ENCODE results near the gene ANKRD44.
A peak's percentile ranks its signal among the peaks of the same experiment; 100 is the strongest.

Gene ANKRD44

DNA sequence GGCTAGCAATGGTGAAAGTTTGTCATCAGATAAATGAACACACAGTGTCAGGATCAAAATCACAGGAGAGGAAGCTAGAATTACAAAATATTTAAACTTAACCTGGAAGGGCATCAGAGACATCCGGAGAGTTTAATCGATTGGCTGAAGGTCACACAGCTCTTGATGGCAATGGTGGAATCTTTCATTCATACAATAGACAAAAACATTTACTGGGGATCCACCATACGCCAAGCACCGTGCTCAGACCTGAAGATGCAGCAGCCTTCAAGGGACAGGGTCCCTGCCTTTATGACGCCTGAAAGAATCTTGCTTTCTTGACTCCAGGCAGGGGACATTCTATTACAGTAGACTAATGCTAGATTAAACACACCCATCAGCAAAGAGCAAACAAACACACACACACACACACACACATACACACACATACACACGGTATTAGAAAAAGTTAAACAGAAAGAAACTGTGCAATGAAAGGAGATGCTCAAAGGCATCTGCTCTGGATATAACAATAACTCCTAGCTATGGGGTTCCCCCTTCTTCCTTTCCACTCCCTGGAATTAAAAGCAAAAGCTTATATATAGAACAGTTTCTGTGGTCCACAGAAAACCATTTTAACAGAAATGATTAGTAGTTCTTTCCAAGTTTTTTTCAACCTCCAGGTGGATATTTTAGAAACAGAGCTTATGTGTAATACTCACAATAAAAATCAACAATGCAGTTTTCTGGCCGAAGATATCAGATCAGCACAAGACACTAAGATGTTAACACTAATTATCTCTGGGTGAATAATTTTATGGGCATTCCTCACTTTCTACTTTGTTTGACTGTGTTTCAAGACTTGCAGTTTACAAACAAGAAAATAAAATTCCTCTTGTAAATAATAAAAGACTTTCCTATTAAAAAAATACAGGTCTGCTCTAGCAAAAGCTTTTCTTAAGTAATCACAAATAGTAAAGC is 151.7 kb downstream of the ANKRD44 start:
- peaks cover 2% of the 10 kb centered on the region for H3K4me1 ChIP-seq (ENCODE audit: control insufficient read depth, insufficient read depth, low read depth, low read length)
- H2BK5ac ChIP-seq (ENCODE audit: low read depth, low read length, poor library complexity, severe bottlenecking), result no peak overlapping the region
- peak overlapping the region; percentile 34 for H3K27ac ChIP-seq (ENCODE audit: low read length, poor library complexity, severe bottlenecking)
- no peak overlapping the region for H3K18ac ChIP-seq (ENCODE audit: low read depth in 1 of 2, low read length in 2 of 2)
- H2AK5ac ChIP-seq (ENCODE audit: low read length, severe bottlenecking), result no peak overlapping the region
- H3K4ac ChIP-seq (ENCODE audit: low read depth in 1 of 2, low read length in 2 of 2), result no peak overlapping the region
- H2AFZ ChIP-seq (ENCODE audit: low read depth, low read length), result no peak overlapping the region
- H3K27me3 ChIP-seq (ENCODE audit: control insufficient read depth in 1 of 2, insufficient read depth in 1 of 2, low read length in 2 of 2), result no peaks in the 10 kb centered on the region
- no peak overlapping the region for H3K4me3 ChIP-seq (ENCODE audit: insufficient read depth in 1 of 2, low read depth in 1 of 2, low read length in 2 of 2)
- H3K14ac ChIP-seq (ENCODE audit: low read length in 2 of 2), result no peak overlapping the region
- H3K4me2 ChIP-seq (ENCODE audit: low read length, poor library complexity, severe bottlenecking), result no peak overlapping the region
- no peak overlapping the region for H2BK12ac ChIP-seq (ENCODE audit: low read length in 2 of 2)
- no peaks in the 10 kb centered on the region for H3K9me3 ChIP-seq (ENCODE audit: control insufficient read depth, low read length)
- H3K9ac ChIP-seq (ENCODE audit: low read length), result no peak overlapping the region
- H3K23ac ChIP-seq (ENCODE audit: low read length in 2 of 2), result no peak overlapping the region
- no peak overlapping the region for H2BK15ac ChIP-seq (ENCODE audit: low read depth, poor library complexity, severe bottlenecking)
- no peak overlapping the region for H4K8ac ChIP-seq (ENCODE audit: low read length)
- 83% methylated on average over 6 of the region's 7 CpGs for WGBS
- DNase-seq, result peak; percentile 59
- H2BK120ac ChIP-seq (ENCODE audit: low read depth, low read length), result no peak overlapping the region
- H3K36me3 ChIP-seq (ENCODE audit: control insufficient read depth in 1 of 2, insufficient read depth in 2 of 2, low read depth in 1 of 2, low read length in 2 of 2), result no peaks in the 10 kb centered on the region
- H4K91ac ChIP-seq (ENCODE audit: low read length), result no peak overlapping the region
- peaks cover 1% of the 10 kb centered on the region for H3K79me1 ChIP-seq (replicated peaks; ENCODE audit: low read length, poor library complexity, severe bottlenecking)

DNA sequence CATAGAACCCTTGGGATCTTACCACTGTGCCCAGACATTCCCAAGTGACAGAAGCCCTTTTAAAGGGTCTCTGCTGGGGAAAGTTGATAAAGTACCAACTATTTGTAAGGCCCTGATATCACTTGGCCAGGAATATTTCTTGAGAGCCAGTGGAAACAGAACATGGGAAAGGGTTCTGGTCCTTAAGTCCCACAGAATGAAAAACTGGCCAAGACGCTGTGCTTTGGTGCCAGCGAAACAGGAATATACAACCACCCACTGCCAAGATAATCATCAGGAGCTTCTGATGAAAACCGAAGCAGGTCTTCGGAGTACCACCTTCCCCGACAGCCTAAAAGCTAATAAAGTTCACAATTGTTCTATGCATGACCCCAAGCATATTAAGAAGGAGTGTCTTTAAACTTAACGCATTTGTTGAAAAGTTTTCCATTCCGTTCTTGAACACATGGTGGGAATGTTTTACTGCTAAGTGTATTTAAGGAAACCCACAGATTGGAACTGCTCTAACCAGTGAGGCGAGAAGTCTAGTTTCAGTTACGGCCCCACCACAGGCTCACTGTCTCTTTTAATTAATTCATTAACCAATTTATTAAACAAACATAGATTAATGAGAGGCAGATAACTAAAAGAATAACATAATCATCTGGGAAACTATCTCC is 152.6 kb downstream of the ANKRD44 start:
- Histone ChIP-seq H4K91ac (ENCODE audit: low read length) (no peak overlapping the region), H3K9ac (ENCODE audit: low read length) (no peak overlapping the region), H2AFZ (ENCODE audit: low read depth, low read length) (no peak overlapping the region), H2BK120ac (ENCODE audit: low read depth, low read length) (no peak overlapping the region), H2BK5ac (ENCODE audit: low read depth, low read length, poor library complexity, severe bottlenecking) (no peak overlapping the region), H2AK5ac (ENCODE audit: low read length, severe bottlenecking) (no peak overlapping the region), H3K18ac (ENCODE audit: low read depth in 1 of 2, low read length in 2 of 2) (no peak overlapping the region), H3K27me3 (ENCODE audit: control insufficient read depth in 1 of 2, insufficient read depth in 1 of 2, low read length in 2 of 2) (no peaks in the 10 kb centered on the region), H3K4me2 (ENCODE audit: low read length, poor library complexity, severe bottlenecking) (no peak overlapping the region), H3K79me1 (replicated peaks; ENCODE audit: low read length, poor library complexity, severe bottlenecking) (peaks cover 1% of the 10 kb centered on the region), H3K4me3 (ENCODE audit: insufficient read depth in 1 of 2, low read depth in 1 of 2, low read length in 2 of 2) (no peak overlapping the region), H3K36me3 (ENCODE audit: control insufficient read depth in 1 of 2, insufficient read depth in 2 of 2, low read depth in 1 of 2, low read length in 2 of 2) (no peaks in the 10 kb centered on the region), H3K14ac (ENCODE audit: low read length in 2 of 2) (no peak overlapping the region), H2BK15ac (ENCODE audit: low read depth, poor library complexity, severe bottlenecking) (no peak overlapping the region), H3K27ac (ENCODE audit: low read length, poor library complexity, severe bottlenecking) (no peak overlapping the region), H2BK12ac (ENCODE audit: low read length in 2 of 2) (no peak overlapping the region), H4K8ac (ENCODE audit: low read length) (no peak overlapping the region), H3K23ac (ENCODE audit: low read length in 2 of 2) (no peak overlapping the region), H3K9me3 (ENCODE audit: control insufficient read depth, low read length) (no peaks in the 10 kb centered on the region), H3K4me1 (ENCODE audit: control insufficient read depth, insufficient read depth, low read depth, low read length) (peaks cover 2% of the 10 kb centered on the region), H3K4ac (ENCODE audit: low read depth in 1 of 2, low read length in 2 of 2) (no peak overlapping the region)
- WGBS, result 90% methylated on average over 6 of the region's 9 CpGs
- no peak for DNase-seq

DNA sequence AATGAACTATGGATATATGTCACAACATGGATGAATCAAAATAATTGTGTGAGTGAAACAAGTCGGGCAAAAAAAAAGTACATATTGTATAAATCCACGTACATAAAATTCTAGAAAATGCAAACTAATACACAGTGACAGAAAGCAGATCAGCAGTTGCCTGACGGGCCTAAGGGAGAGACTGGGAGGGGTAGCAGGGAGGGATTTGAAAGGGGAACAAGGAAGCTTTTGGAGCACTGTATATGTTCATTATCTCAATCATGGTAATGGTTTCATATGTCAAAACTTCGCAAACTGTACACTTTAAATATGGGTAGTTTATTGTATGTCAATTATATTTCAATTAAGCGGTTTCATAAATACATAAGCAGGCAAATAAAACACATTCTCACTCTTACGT is 153.8 kb downstream of the ANKRD44 start:
- H2BK120ac ChIP-seq (ENCODE audit: low read depth, low read length), result no peak overlapping the region
- 100% methylated on average over 2 of the region's 6 CpGs for WGBS
- H3K9ac ChIP-seq (ENCODE audit: low read length), result no peak overlapping the region
- H2BK12ac ChIP-seq (ENCODE audit: low read length in 2 of 2), result no peak overlapping the region
- H3K79me1 ChIP-seq (replicated peaks; ENCODE audit: low read length, poor library complexity, severe bottlenecking), result peaks cover 1% of the 10 kb centered on the region
- DNase-seq, result no peak
- no peak overlapping the region for H2BK5ac ChIP-seq (ENCODE audit: low read depth, low read length, poor library complexity, severe bottlenecking)
- no peak overlapping the region for H2BK15ac ChIP-seq (ENCODE audit: low read depth, poor library complexity, severe bottlenecking)
- no peaks in the 10 kb centered on the region for H3K36me3 ChIP-seq (ENCODE audit: control insufficient read depth in 1 of 2, insufficient read depth in 2 of 2, low read depth in 1 of 2, low read length in 2 of 2)
- no peak overlapping the region for H3K4me2 ChIP-seq (ENCODE audit: low read length, poor library complexity, severe bottlenecking)
- H4K8ac ChIP-seq (ENCODE audit: low read length), result no peak overlapping the region
- H2AFZ ChIP-seq (ENCODE audit: low read depth, low read length), result no peak overlapping the region
- no peak overlapping the region for H3K18ac ChIP-seq (ENCODE audit: low read depth in 1 of 2, low read length in 2 of 2)
- peaks cover 5% of the 10 kb centered on the region for H3K4me1 ChIP-seq (ENCODE audit: control insufficient read depth, insufficient read depth, low read depth, low read length)
- H3K4ac ChIP-seq (ENCODE audit: low read depth in 1 of 2, low read length in 2 of 2), result no peak overlapping the region
- no peak overlapping the region for H3K23ac ChIP-seq (ENCODE audit: low read length in 2 of 2)
- H4K91ac ChIP-seq (ENCODE audit: low read length), result no peak overlapping the region
- no peak overlapping the region for H3K27ac ChIP-seq (ENCODE audit: low read length, poor library complexity, severe bottlenecking)
- H3K14ac ChIP-seq (ENCODE audit: low read length in 2 of 2), result no peak overlapping the region
- no peak overlapping the region for H3K4me3 ChIP-seq (ENCODE audit: insufficient read depth in 1 of 2, low read depth in 1 of 2, low read length in 2 of 2)
- no peaks in the 10 kb centered on the region for H3K9me3 ChIP-seq (ENCODE audit: control insufficient read depth, low read length)
- H3K27me3 ChIP-seq (ENCODE audit: control insufficient read depth in 1 of 2, insufficient read depth in 1 of 2, low read length in 2 of 2), result no peaks in the 10 kb centered on the region
- no peak overlapping the region for H2AK5ac ChIP-seq (ENCODE audit: low read length, severe bottlenecking)

DNA sequence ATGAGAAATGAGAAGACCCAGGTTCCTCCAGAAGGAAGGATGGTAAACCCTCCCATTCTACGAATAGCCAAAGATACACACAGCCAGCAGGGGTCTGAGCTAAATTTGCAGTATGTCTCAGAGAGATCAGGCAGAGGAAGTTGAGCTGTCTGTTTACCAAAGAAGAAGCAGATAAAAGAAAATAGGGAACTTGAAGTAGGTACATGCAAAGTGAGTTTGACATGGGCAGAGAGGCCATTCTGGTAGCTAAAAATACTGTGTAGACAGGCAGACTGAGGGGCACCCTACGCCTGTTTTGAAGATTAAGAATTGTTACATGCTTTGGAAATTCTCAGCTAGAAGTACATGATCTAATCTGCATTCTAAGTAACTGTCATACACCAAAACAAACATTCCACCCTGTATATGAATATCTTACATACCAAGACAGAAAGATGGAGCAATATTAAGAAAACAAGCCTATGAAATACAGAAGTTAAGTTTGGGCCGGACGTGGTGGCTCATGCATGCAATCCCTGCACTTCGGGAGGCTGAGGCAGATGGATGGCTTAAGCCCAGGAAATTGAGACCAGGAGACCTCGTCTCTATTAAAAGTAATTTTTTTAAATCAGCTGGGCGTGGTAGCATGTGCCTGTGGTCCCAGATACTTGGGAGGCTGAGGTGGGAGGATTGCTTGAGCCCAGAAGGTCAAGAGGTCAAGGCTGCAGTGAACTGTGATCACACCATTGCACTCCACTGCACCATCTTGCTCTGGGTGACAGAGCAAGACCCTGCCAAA is 157.9 kb downstream of the ANKRD44 start:
- peaks cover 3% of the 10 kb centered on the region for H3K4me1 ChIP-seq (ENCODE audit: control insufficient read depth, insufficient read depth, low read depth, low read length)
- H3K4ac ChIP-seq (ENCODE audit: low read depth in 1 of 2, low read length in 2 of 2), result no peak overlapping the region
- no peaks in the 10 kb centered on the region for H3K36me3 ChIP-seq (ENCODE audit: control insufficient read depth in 1 of 2, insufficient read depth in 2 of 2, low read depth in 1 of 2, low read length in 2 of 2)
- no peak overlapping the region for H3K4me3 ChIP-seq (ENCODE audit: insufficient read depth in 1 of 2, low read depth in 1 of 2, low read length in 2 of 2)
- H3K4me2 ChIP-seq (ENCODE audit: low read length, poor library complexity, severe bottlenecking), result no peak overlapping the region
- peak; percentile 24 for DNase-seq
- peak overlapping the region; percentile 20 for H3K27ac ChIP-seq (ENCODE audit: low read length, poor library complexity, severe bottlenecking)
- H3K9me3 ChIP-seq (ENCODE audit: control insufficient read depth, low read length), result no peaks in the 10 kb centered on the region
- H2BK15ac ChIP-seq (ENCODE audit: low read depth, poor library complexity, severe bottlenecking), result no peak overlapping the region
- no peak overlapping the region for H3K9ac ChIP-seq (ENCODE audit: low read length)
- 77% methylated on average over 5 of the region's 7 CpGs for WGBS
- H2BK5ac ChIP-seq (ENCODE audit: low read depth, low read length, poor library complexity, severe bottlenecking), result no peak overlapping the region
- H4K8ac ChIP-seq (ENCODE audit: low read length), result no peak overlapping the region
- H3K23ac ChIP-seq (ENCODE audit: low read length in 2 of 2), result no peak overlapping the region
- H3K18ac ChIP-seq (ENCODE audit: low read depth in 1 of 2, low read length in 2 of 2), result no peak overlapping the region
- no peaks in the 10 kb centered on the region for H3K27me3 ChIP-seq (ENCODE audit: control insufficient read depth in 1 of 2, insufficient read depth in 1 of 2, low read length in 2 of 2)
- H2BK12ac ChIP-seq (ENCODE audit: low read length in 2 of 2), result no peak overlapping the region
- H3K14ac ChIP-seq (ENCODE audit: low read length in 2 of 2), result no peak overlapping the region
- H2AK5ac ChIP-seq (ENCODE audit: low read length, severe bottlenecking), result no peak overlapping the region
- no peak overlapping the region for H2AFZ ChIP-seq (ENCODE audit: low read depth, low read length)
- no peak overlapping the region for H4K91ac ChIP-seq (ENCODE audit: low read length)
- H3K79me1 ChIP-seq (replicated peaks; ENCODE audit: low read length, poor library complexity, severe bottlenecking), result peaks cover under 1% of the 10 kb centered on the region
- no peak overlapping the region for H2BK120ac ChIP-seq (ENCODE audit: low read depth, low read length)
